H9 (cell line): Measurements from ENCODE around the gene TEX38. TPM values are rescaled to one million over a fixed set of nuclear protein-coding genes. Genes with fewer than 3 reads are reported as not detected.

Experiments
- DNase-seq: peaks from one replicate; pipeline ENCODE4 v3.0.0-alpha.2; 2017
- H2AFZ ChIP-seq: one replicate; pipeline ENCODE4 v1.6.1; 2013; ENCODE audit warnings: mild to moderate bottlenecking, low read length, control low read depth, moderate library complexity
- H2AK5ac ChIP-seq: 2 replicates; pipeline ENCODE4 v1.6.1; 2013; ENCODE audit warnings: low read length, control low read depth, mixed read lengths; ENCODE audit not compliant: insufficient read length
- H2BK120ac ChIP-seq: one replicate; pipeline ENCODE4 v1.6.1; 2013; ENCODE audit warnings: low read depth, mild to moderate bottlenecking, low read length, control low read depth, inconsistent platforms; ENCODE audit not compliant: poor library complexity, severe bottlenecking
- H2BK12ac ChIP-seq: 2 replicates; pipeline ENCODE4 v1.6.1; 2013; ENCODE audit warnings: low read length, control low read depth, mixed read lengths, low read depth; ENCODE audit not compliant: insufficient read length
- H2BK15ac ChIP-seq: 2 replicates; pipeline ENCODE4 v1.6.1; 2013; ENCODE audit warnings: low read depth, low read length, control low read depth
- H2BK20ac ChIP-seq: one replicate; pipeline ENCODE4 v1.6.1; 2013; ENCODE audit warnings: low read depth, mild to moderate bottlenecking, low read length, control low read depth, inconsistent platforms; ENCODE audit not compliant: poor library complexity, severe bottlenecking
- H2BK5ac ChIP-seq: 2 replicates; pipeline ENCODE4 v1.6.1; 2013; ENCODE audit warnings: low read length, control low read depth, mixed read lengths; ENCODE audit not compliant: insufficient read length
- H3K14ac ChIP-seq: 2 replicates; pipeline ENCODE4 v1.6.1; 2013; ENCODE audit warnings: low read length, control low read depth; ENCODE audit not compliant: insufficient read depth
- H3K18ac ChIP-seq: 2 replicates; pipeline ENCODE4 v1.6.1; 2013; ENCODE audit warnings: low read depth, mild to moderate bottlenecking, mixed read lengths, low read length, control low read depth; ENCODE audit not compliant: insufficient read length
- H3K23ac ChIP-seq: 2 replicates; pipeline ENCODE4 v1.6.1; 2013; ENCODE audit warnings: low read length, control low read depth, mixed read lengths, low read depth; ENCODE audit not compliant: insufficient read length
- H3K23me2 ChIP-seq: 2 replicates; pipeline ENCODE4 v1.6.1; 2013; ENCODE audit warnings: low read depth, mild to moderate bottlenecking, mixed read lengths, low read length, control low read depth; ENCODE audit not compliant: insufficient read length, poor library complexity, severe bottlenecking
- H3K27ac ChIP-seq: 2 replicates; pipeline ENCODE4 v1.5.1; 2013; ENCODE audit warnings: low read length, control low read depth, mixed read lengths, low read depth; ENCODE audit not compliant: insufficient read length
- H3K27me3 ChIP-seq: 2 replicates; pipeline ENCODE4 v1.6.1; 2013; ENCODE audit warnings: low read length, control low read depth, inconsistent platforms; ENCODE audit not compliant: insufficient read depth
- H3K4ac ChIP-seq: 2 replicates; pipeline ENCODE4 v1.6.1; 2013; ENCODE audit warnings: low read depth, mild to moderate bottlenecking, control low read depth, inconsistent platforms, low read length, moderate library complexity
- H3K4me1 ChIP-seq: 2 replicates; pipeline ENCODE4 v1.6.1; 2013; ENCODE audit warnings: low read length, control low read depth, inconsistent platforms; ENCODE audit not compliant: insufficient read depth
- H3K4me2 ChIP-seq: 2 replicates; pipeline ENCODE4 v1.6.1; 2013; ENCODE audit warnings: low read length, control low read depth, mixed read lengths; ENCODE audit not compliant: insufficient read length, insufficient read depth
- H3K56ac ChIP-seq: 2 replicates; pipeline ENCODE4 v1.6.1; 2013; ENCODE audit warnings: low read depth, mild to moderate bottlenecking, mixed read lengths, low read length, control low read depth; ENCODE audit not compliant: insufficient read length
- H3K79me1 ChIP-seq: 2 replicates; pipeline ENCODE4 v1.6.1; 2013; ENCODE audit warnings: low read depth, mild to moderate bottlenecking, moderate library complexity, low read length, control low read depth, inconsistent platforms; ENCODE audit not compliant: insufficient read depth, poor library complexity, severe bottlenecking
- H3K79me2 ChIP-seq: 2 replicates; pipeline ENCODE4 v1.6.1; 2013; ENCODE audit warnings: low read length, control low read depth, inconsistent platforms; ENCODE audit not compliant: insufficient read depth
- H3K9ac ChIP-seq: 2 replicates; pipeline ENCODE4 v1.6.1; 2013; ENCODE audit warnings: low read length, control low read depth, mixed read lengths; ENCODE audit not compliant: insufficient read length; ENCODE audit errors: extremely low read depth
- H3K9me3 ChIP-seq: one replicate; pipeline ENCODE4 v1.6.1; 2013; ENCODE audit warnings: low read depth, low read length, inconsistent platforms; ENCODE audit not compliant: control insufficient read depth
- H3T11ph ChIP-seq: one replicate; pipeline ENCODE4 v1.6.1; 2013; ENCODE audit warnings: mild to moderate bottlenecking, low read length, control low read depth, inconsistent platforms
- H4K20me1 ChIP-seq: one replicate; pipeline ENCODE4 v1.6.1; 2013; ENCODE audit not compliant: control insufficient read depth, insufficient read length, insufficient read depth
- H4K5ac ChIP-seq: 2 replicates; pipeline ENCODE4 v1.6.1; 2013; ENCODE audit warnings: low read depth, mild to moderate bottlenecking, mixed read lengths, low read length, control low read depth; ENCODE audit not compliant: insufficient read length
- H4K8ac ChIP-seq: replicated peaks from 2 replicates; pipeline ENCODE4 v1.6.1; 2013; ENCODE audit warnings: low read length, control low read depth, mixed read lengths, low read depth; ENCODE audit not compliant: insufficient read length
- H4K91ac ChIP-seq: 2 replicates; pipeline ENCODE4 v1.6.1; 2013; ENCODE audit warnings: low read depth, mild to moderate bottlenecking, moderate library complexity, mixed read lengths, low read length, control low read depth; ENCODE audit not compliant: insufficient read length
- H3K27ac Mint-ChIP-seq, 3 experiments: 2 replicates in 2 of 3; 3 replicates in 1 of 3; pipeline ENCODE4 v1.8.0; 2020 to 2021; ENCODE audit warnings: mixed read lengths in 3 of 3, mild to moderate bottlenecking in 1 of 3, moderate library complexity in 1 of 3
- H3K27me3 Mint-ChIP-seq: 2 replicates; pipeline ENCODE4 v1.8.0; 2021; ENCODE audit warnings: low read depth, mild to moderate bottlenecking, moderate library complexity, mixed read lengths
- H3K36me3 Mint-ChIP-seq, 3 experiments: 2 replicates in 2 of 3; 3 replicates in 1 of 3; pipeline ENCODE4 v1.8.0; 2020 to 2021; ENCODE audit warnings: low read depth in 3 of 3, mixed read lengths in 3 of 3; ENCODE audit not compliant: insufficient read depth in 1 of 3
- H3K4me1 Mint-ChIP-seq, 2 experiments: 2 replicates each; pipeline ENCODE4 v1.8.0; 2020; ENCODE audit warnings: mixed read lengths in 2 of 2
- H3K4me3 Mint-ChIP-seq, 2 experiments: 2 replicates in 1 of 2; 3 replicates in 1 of 2; pipeline ENCODE4 v1.8.0; 2020 to 2021; ENCODE audit warnings: mild to moderate bottlenecking in 2 of 2, mixed read lengths in 2 of 2, moderate library complexity in 1 of 2
- H3K9me3 Mint-ChIP-seq, 2 experiments: 2 replicates in 1 of 2; 3 replicates in 1 of 2; pipeline ENCODE4 v1.8.0; 2020; ENCODE audit warnings: mild to moderate bottlenecking in 2 of 2, mixed read lengths in 2 of 2, moderate library complexity in 1 of 2
- WGBS: extraction: QIAGEN DNeasy Blood & Tissue Kit; methylation state at CpG from one replicate; pipeline ENCODE4 v1.1.7; 2013; ENCODE audit warnings: missing lambda C conversion rate, low lambda C conversion rate, mixed read lengths; ENCODE audit not compliant: insufficient read length; ENCODE audit errors: extremely low coverage; 5-methylcytosine and 5-hydroxymethylcytosine counted together
- total RNA-seq: library from RNA; stranded (reverse); gene quantifications from 2 replicates; pipeline ENCODE4 v1.2.1, GENCODE V29; 2021
- TF ChIP-seq, protein P1 (sequence below): fragments of 200-600 bp; sonication (generic); conservative IDR thresholded peaks from 3 replicates; pipeline ENCODE4 v1.8.0; 2021; ENCODE audit warnings: antibody characterized with exemption, mild to moderate bottlenecking

TEX38 gene
- total RNA-seq, 1 experiment from 2014 or later = not detected

DNA sequence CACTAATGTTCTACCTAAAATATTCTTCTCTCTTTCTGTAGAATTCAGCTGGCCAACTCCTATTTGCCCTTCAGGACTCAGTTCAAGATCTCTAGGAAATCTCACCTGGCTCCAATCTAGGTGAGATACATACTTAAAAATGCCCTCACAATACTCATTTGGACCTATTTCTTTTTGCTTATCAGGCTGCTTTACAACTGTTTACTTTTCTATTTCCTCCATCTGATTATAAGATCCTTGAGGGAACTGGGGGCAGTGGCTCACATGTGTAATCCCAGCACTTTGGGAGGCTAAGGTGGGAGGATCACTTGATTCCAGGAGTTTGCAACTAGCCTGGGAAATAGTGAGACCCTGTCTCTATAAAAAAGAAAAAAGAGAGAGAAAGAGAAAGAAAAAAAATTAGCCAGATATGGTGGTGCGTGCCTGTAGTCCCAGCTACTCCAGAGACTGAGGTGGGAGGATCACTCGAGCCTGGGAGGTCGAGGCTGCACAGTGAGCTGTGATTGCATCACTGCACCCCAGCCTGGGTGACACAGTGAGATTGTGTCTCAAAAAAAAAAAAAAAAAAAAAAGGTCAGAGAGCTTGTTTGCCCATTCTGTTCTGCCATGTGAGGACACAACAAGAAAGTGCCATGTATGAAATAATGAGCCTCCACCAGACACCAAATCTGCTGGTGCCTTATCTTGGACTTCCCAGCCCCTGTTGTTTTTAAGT is 32.4 kb downstream of the TEX38 start:
- no peak overlapping the region for H4K91ac ChIP-seq
- H3K36me3 Mint-ChIP-seq = peaks cover 11 to 56% (median 38%) of the 10 kb centered on the region in 3 experiments; a peak in 6 of 7 replicates
- H3K4me1 ChIP-seq = no peaks in the 10 kb centered on the region
- H3K14ac ChIP-seq = no peak overlapping the region
- no peak for DNase-seq
- H3K9ac ChIP-seq = no peak overlapping the region
- H3K18ac ChIP-seq = no peak overlapping the region
- no peak overlapping the region for H2BK120ac ChIP-seq
- H2AFZ ChIP-seq = no peak overlapping the region
- WGBS = no CpG with 5 or more reads among the region's 3 CpGs
- H2BK5ac ChIP-seq = no peak overlapping the region
- H4K8ac ChIP-seq = no peak overlapping the region
- no peaks in the 10 kb centered on the region for H3K9me3 ChIP-seq
- no peak overlapping the region for H2BK12ac ChIP-seq
- no peak overlapping the region for H3K27ac ChIP-seq
- H3K23me2 ChIP-seq = no peaks in the 10 kb centered on the region
- H3K56ac ChIP-seq = no peak overlapping the region
- H4K5ac ChIP-seq = no peak overlapping the region
- H4K20me1 ChIP-seq = no peaks in the 10 kb centered on the region
- no peak overlapping the region for H2BK20ac ChIP-seq
- no peaks in the 10 kb centered on the region for H3K9me3 Mint-ChIP-seq
- H3T11ph ChIP-seq = no peak overlapping the region
- H3K4me2 ChIP-seq = no peak overlapping the region
- no peak overlapping the region for H3K23ac ChIP-seq
- H2AK5ac ChIP-seq = no peak overlapping the region
- TF ChIP-seq, protein P1, sequence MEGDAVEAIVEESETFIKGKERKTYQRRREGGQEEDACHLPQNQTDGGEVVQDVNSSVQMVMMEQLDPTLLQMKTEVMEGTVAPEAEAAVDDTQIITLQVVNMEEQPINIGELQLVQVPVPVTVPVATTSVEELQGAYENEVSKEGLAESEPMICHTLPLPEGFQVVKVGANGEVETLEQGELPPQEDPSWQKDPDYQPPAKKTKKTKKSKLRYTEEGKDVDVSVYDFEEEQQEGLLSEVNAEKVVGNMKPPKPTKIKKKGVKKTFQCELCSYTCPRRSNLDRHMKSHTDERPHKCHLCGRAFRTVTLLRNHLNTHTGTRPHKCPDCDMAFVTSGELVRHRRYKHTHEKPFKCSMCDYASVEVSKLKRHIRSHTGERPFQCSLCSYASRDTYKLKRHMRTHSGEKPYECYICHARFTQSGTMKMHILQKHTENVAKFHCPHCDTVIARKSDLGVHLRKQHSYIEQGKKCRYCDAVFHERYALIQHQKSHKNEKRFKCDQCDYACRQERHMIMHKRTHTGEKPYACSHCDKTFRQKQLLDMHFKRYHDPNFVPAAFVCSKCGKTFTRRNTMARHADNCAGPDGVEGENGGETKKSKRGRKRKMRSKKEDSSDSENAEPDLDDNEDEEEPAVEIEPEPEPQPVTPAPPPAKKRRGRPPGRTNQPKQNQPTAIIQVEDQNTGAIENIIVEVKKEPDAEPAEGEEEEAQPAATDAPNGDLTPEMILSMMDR = no peak
- H3K27ac Mint-ChIP-seq = no peak overlapping the region
- no peaks in the 10 kb centered on the region for H3K27me3 ChIP-seq
- H3K4me3 Mint-ChIP-seq = no peak overlapping the region
- H3K4ac ChIP-seq = no peak overlapping the region
- H3K79me1 ChIP-seq = no peaks in the 10 kb centered on the region
- peaks cover 2% of the 10 kb centered on the region; the same call in 1 of the 2 replicates for H3K79me2 ChIP-seq
- no peaks in the 10 kb centered on the region for H3K27me3 Mint-ChIP-seq
- H2BK15ac ChIP-seq = no peak overlapping the region
- H3K4me1 Mint-ChIP-seq = no peaks in the 10 kb centered on the region
